ENCODE measurements around the gene AGBL4.

Gene AGBL4

GRCh38 chr1:48808496-48808895 lies 1215.3 kb downstream of the AGBL4 start:
- no peak for DNase-seq

- no peak for DNase-seq
These were observed 1216.0 kb downstream of the AGBL4 start for GRCh38 chr1:48807554-48808260.

- no peak for DNase-seq
These were observed 1220.3 kb downstream of the AGBL4 start for GRCh38 chr1:48803474-48803873.

GRCh38 chr1:48794816-48795215 lies 1228.9 kb downstream of the AGBL4 start:
- DNase-seq = no peak

GRCh38 chr1:48793863-48794262 lies 1229.9 kb downstream of the AGBL4 start:
- DNase-seq = no peak

GRCh38 chr1:48792961-48793360 lies 1230.8 kb downstream of the AGBL4 start:
- no peak for DNase-seq

GRCh38 chr1:48790397-48790796 lies 1233.4 kb downstream of the AGBL4 start:
- DNase-seq = no peak

- no peak for DNase-seq
These were observed 1233.9 kb downstream of the AGBL4 start for GRCh38 chr1:48789903-48790302.

- no peak for DNase-seq
These were observed 1237.9 kb downstream of the AGBL4 start for GRCh38 chr1:48785869-48786268.

- DNase-seq = no peak
These were observed 1239.5 kb downstream of the AGBL4 start for GRCh38 chr1:48784301-48784700.

GRCh38 chr1:48777219-48777895 lies 1246.4 kb downstream of the AGBL4 start:
- no peak for DNase-seq

GRCh38 chr1:48776393-48777218 lies 1247.1 kb downstream of the AGBL4 start, which contains the start of gene BEND5:
BEND5 (minus strand) TSS chr1:48776891; CDS start chr1:48776831, 60 bp downstream.
- DNase-seq = no peak

GRCh38 chr1:48775831-48776392 lies 1247.8 kb downstream of the AGBL4 start:
- DNase-seq = no peak

GRCh38 chr1:48773133-48773532 lies 1250.6 kb downstream of the AGBL4 start:
- DNase-seq = no peak

GRCh38 chr1:48772211-48772610 lies 1251.5 kb downstream of the AGBL4 start:
- DNase-seq = no peak

GRCh38 chr1:48771561-48771960 lies 1252.2 kb downstream of the AGBL4 start:
- no peak for DNase-seq

GRCh38 chr1:48767975-48768510 lies 1255.7 kb downstream of the AGBL4 start:
- DNase-seq = no peak

- DNase-seq = no peak
These were observed 1258.4 kb downstream of the AGBL4 start for GRCh38 chr1:48765335-48765734.

- DNase-seq = no peak
These were observed 1261.8 kb downstream of the AGBL4 start for GRCh38 chr1:48761986-48762385.

- no peak for DNase-seq
These were observed 1262.3 kb downstream of the AGBL4 start for GRCh38 chr1:48761411-48761810.

GRCh38 chr1:48760857-48761256 lies 1262.9 kb downstream of the AGBL4 start:
- DNase-seq = no peak

- DNase-seq = no peak
These were observed 1264.8 kb downstream of the AGBL4 start for GRCh38 chr1:48758976-48759375.

GRCh38 chr1:48757363-48757762 lies 1266.4 kb downstream of the AGBL4 start:
- no peak for DNase-seq
